HepG2 (cell line): ENCODE data around the gene MAB21L4. TPM values are rescaled to one million over a fixed set of nuclear protein-coding genes. Genes with fewer than 3 reads are reported as not detected.
A peak's percentile ranks its signal among the peaks of the same experiment; 100 is the strongest.

Experiments
- CHD4 ChIP-seq: fragments of 200-600 bp; sonication (generic); IDR thresholded peaks from 2 replicates; pipeline ENCODE4 v1.7.0; 2017; ENCODE audit warnings: mild to moderate bottlenecking, low read length, borderline replicate concordance
- ELK4 ChIP-seq: sonication (generic); formaldehyde crosslinking; IDR thresholded peaks from 2 replicates; pipeline ENCODE4 v1.9.0; 2021; ENCODE audit warnings: missing genetic modification reagents, borderline replicate concordance
- HNRNPH1 ChIP-seq: fragments of 200-400 bp; formaldehyde crosslinking; optimal IDR thresholded peaks from 2 replicates; pipeline ENCODE3; 2017; ENCODE audit warnings: mild to moderate bottlenecking, low read depth, low read length
- NCOA5 ChIP-seq: sonication (generic); formaldehyde crosslinking; IDR thresholded peaks from 2 replicates; pipeline ENCODE4 v1.4.0; 2020; ENCODE audit warnings: missing genetic modification reagents
- NFAT5 ChIP-seq: sonication (generic); formaldehyde crosslinking; IDR thresholded peaks from 2 replicates; pipeline ENCODE4 v1.4.0; 2020; ENCODE audit warnings: missing genetic modification reagents
- POLR2AphosphoS5 ChIP-seq: IDR thresholded peaks from 2 replicates; pipeline ENCODE4 v1.6.1; 2012; ENCODE audit warnings: low read depth, low read length
- SOX13 ChIP-seq, 3 experiments: fragments of 450-650 bp in 1 of 3; sonication (generic) in 1 of 3; formaldehyde crosslinking in 1 of 3; IDR thresholded peaks in 2 of 3; conservative IDR thresholded peaks in 1 of 3; 2 replicates each; pipeline versions ENCODE4 v1.5.0 to v1.6.1; 2016 to 2020; ENCODE audit warnings: antibody characterized with exemption in 1 of 3, mild to moderate bottlenecking in 1 of 3, missing compliant biosample characterization in 1 of 3, missing genetic modification reagents in 1 of 3, moderate library complexity in 1 of 3
- TCF12 ChIP-seq, 2 experiments: fragments of 450-650 bp in 1 of 2; sonication (generic) in 1 of 2; formaldehyde crosslinking in 1 of 2; IDR thresholded peaks; 2 replicates each; pipeline versions ENCODE4 v1.6.1 to v1.8.0; 2017 to 2022; ENCODE audit warnings: antibody characterized with exemption in 1 of 2, mild to moderate bottlenecking in 1 of 2, missing genetic modification reagents in 1 of 2, moderate library complexity in 1 of 2
- ZNF30 ChIP-seq: sonication (generic); formaldehyde crosslinking; IDR thresholded peaks from 2 replicates; pipeline ENCODE4 v1.5.0; 2020; ENCODE audit warnings: mild to moderate bottlenecking, missing genetic modification reagents
- ZNF557 ChIP-seq: sonication (generic); formaldehyde crosslinking; IDR thresholded peaks from 2 replicates; pipeline ENCODE4 v1.4.0; 2020; ENCODE audit warnings: missing genetic modification reagents
- ZNF660 ChIP-seq: sonication (generic); formaldehyde crosslinking; IDR thresholded peaks from 2 replicates; pipeline ENCODE4 v1.5.1; 2020; ENCODE audit warnings: mild to moderate bottlenecking, low read depth, missing genetic modification reagents, borderline replicate concordance
- ZNF710 ChIP-seq: sonication (generic); formaldehyde crosslinking; IDR thresholded peaks from 2 replicates; pipeline ENCODE4 v1.5.0; 2020; ENCODE audit warnings: mild to moderate bottlenecking, missing genetic modification reagents, borderline replicate concordance
- ZNF891 ChIP-seq: sonication (generic); formaldehyde crosslinking; IDR thresholded peaks from 2 replicates; pipeline ENCODE4 v1.5.0; 2020; ENCODE audit warnings: mild to moderate bottlenecking, missing genetic modification reagents
- ZZZ3 ChIP-seq: sonication (generic); formaldehyde crosslinking; IDR thresholded peaks from 2 replicates; pipeline ENCODE4 v1.4.0; 2020; ENCODE audit warnings: missing genetic modification reagents, mild to moderate bottlenecking, borderline replicate concordance
- polyA plus RNA-seq, 8 experiments: library from polyadenylated mRNA; depleted of rRNA in 3 of 8; stranded (reverse) in 7 of 8; unstranded in 1 of 8; fragments of >200 nt; fragmentation: Illumina TruSeq in 4 of 8; extraction: Trizol in 4 of 8; gene quantifications; 2 replicates each; pipeline versions ENCODE4 v1.2.1 to v1.2.3, GENCODE V29; 2011 to 2016; ENCODE audit warnings: low read depth in 4 of 8, missing spikeins in 1 of 8, mixed read lengths in 1 of 8; ENCODE audit not compliant: insufficient read depth in 1 of 8
- total RNA-seq, 5 experiments: library from RNA; depleted of rRNA; stranded (reverse); fragments of >200 nt; fragmentation: Illumina TruSeq; extraction: Trizol; gene quantifications; 2 replicates each; pipeline ENCODE4 v1.2.3, GENCODE V29; 2016; ENCODE audit warnings: low read depth in 1 of 5
- TF ChIP-seq, protein P1 (sequence below): sonication (generic); formaldehyde crosslinking; IDR thresholded peaks from 2 replicates; pipeline ENCODE4 v1.4.0; 2020; ENCODE audit warnings: missing genetic modification reagents, borderline replicate concordance

Gene MAB21L4
- total and polyA plus RNA-seq, 2 of the 13 experiments (the other 11 are each of a cell fraction or from before 2014, with no cell fraction given) = 3.0 to 14.0 TPM

DNA sequence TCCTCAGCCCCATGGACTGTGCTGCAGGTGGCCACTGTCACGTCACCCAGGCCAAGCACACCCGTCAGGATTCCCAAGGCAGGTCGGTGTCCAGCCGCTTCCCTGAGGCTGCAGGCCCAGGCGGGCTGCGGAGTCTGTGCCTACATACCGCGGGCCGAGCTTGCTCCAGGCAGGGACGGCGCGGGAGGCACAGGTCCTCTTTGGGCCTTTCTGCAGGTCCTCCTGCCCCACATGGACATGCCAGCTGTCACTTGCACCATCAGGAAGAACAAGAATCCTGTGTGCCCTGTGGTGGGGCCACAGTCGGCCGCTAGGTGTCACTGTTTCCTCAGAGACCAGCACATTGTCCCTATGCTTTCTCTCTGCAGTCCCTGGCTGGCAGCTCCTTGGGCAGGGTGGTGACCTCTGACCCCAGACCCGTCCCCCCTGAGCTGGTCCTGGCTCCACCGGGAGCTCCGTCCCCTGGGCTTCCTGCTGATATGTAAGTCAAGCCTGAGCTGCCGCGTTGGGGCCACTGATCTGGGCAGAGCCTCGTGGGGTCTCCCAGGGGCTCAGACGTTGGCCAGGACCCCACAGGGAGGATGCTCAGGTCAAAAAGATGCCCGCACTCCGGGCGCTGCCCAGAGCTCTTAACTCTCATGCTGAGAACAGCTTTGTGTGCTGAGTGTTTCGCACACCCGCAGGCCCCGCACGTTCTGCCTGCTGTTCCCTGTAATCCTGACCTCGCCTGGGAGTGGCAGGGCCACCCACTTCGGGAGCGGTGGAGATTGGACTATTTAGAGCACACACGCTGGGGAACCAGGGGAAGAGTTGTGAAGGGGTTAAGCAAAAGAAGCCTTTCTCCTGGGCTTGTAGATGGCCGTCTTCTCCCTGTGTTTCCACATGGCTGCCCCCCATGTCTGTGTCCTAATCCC, 44.6 kb downstream of the MAB21L4 start (continued):
- TF ChIP-seq HNRNPH1 (no peak), CHD4 (no peak), SOX13 (IDR thresholded peaks at IDR 0.05) (no peak), SOX13 (CRISPR knock-in tag; conservative IDR thresholded peaks at IDR 0.05 in 1 of 2, IDR thresholded peaks at IDR 0.05 in 1 of 2) (no peak), ZNF891 (CRISPR knock-in tag) (0 out of 2 replicates have a peak, but pooled peaks have one; percentile 53), NFAT5 (no peak), ELK4 (CRISPR knock-in tag) (no peak), ZNF660 (CRISPR knock-in tag) (no peak), TCF12 (IDR thresholded peaks at IDR 0.05) (no peak), TCF12 (CRISPR knock-in tag; IDR thresholded peaks at IDR 0.05) (no peak), POLR2AphosphoS5 (no peak), ZNF710 (CRISPR knock-in tag) (no peak; the same call in 1 of the 2 replicates), ZNF557 (CRISPR knock-in tag) (no peak), NCOA5 (CRISPR knock-in tag) (no peak), ZNF30 (CRISPR knock-in tag) (no peak), ZZZ3 (CRISPR knock-in tag) (no peak)
- TF ChIP-seq, protein P1, sequence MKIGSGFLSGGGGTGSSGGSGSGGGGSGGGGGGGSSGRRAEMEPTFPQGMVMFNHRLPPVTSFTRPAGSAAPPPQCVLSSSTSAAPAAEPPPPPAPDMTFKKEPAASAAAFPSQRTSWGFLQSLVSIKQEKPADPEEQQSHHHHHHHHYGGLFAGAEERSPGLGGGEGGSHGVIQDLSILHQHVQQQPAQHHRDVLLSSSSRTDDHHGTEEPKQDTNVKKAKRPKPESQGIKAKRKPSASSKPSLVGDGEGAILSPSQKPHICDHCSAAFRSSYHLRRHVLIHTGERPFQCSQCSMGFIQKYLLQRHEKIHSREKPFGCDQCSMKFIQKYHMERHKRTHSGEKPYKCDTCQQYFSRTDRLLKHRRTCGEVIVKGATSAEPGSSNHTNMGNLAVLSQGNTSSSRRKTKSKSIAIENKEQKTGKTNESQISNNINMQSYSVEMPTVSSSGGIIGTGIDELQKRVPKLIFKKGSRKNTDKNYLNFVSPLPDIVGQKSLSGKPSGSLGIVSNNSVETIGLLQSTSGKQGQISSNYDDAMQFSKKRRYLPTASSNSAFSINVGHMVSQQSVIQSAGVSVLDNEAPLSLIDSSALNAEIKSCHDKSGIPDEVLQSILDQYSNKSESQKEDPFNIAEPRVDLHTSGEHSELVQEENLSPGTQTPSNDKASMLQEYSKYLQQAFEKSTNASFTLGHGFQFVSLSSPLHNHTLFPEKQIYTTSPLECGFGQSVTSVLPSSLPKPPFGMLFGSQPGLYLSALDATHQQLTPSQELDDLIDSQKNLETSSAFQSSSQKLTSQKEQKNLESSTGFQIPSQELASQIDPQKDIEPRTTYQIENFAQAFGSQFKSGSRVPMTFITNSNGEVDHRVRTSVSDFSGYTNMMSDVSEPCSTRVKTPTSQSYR (CRISPR knock-in tag) = no peak
